ENCODE results near the gene STAB2.

- no peak for TF ChIP-seq POLR2A (IDR thresholded peaks at IDR 0.05)
- TF ChIP-seq CTCF (IDR thresholded peaks at IDR 0.05) = no peak
These were observed 148.2 kb downstream of the STAB2 start for GRCh38 chr12:103735291-103735690.

Data from heart left ventricle (tissue), 13 donors.